Thyroid gland (tissue), 4 donors: ENCODE data around the gene ACSS1. TPM values are rescaled to one million over a fixed set of nuclear protein-coding genes. Genes with fewer than 3 reads are reported as not detected.

Experiments
- DNase-seq, 2 donors: peaks; one replicate each; pipeline ENCODE4 v3.0.0-alpha.2; 2019
- H3K27ac ChIP-seq, 3 donors: fragments of 200-600 bp; sonication (generic); 1 replicate in 2 of 3; 2 replicates in 1 of 3; pipeline ENCODE4 v1.5.1; 2016 to 2019; ENCODE audit warnings: mild to moderate bottlenecking in 1 of 3, moderate library complexity in 1 of 3
- H3K27me3 ChIP-seq: fragments of 200-600 bp; sonication (generic); one replicate; pipeline ENCODE4 v1.5.1; 2019
- H3K36me3 ChIP-seq, 2 donors: fragments of 200-600 bp; sonication (generic); one replicate each; pipeline ENCODE4 v1.5.1; 2016 to 2019
- H3K4me1 ChIP-seq, 2 donors: fragments of 200-600 bp; sonication (generic); one replicate each; pipeline ENCODE4 v1.5.1; 2017 to 2019
- H3K4me3 ChIP-seq, 3 donors: fragments of 200-600 bp; sonication (generic); replicated peaks in 1 of 3; 1 replicate in 2 of 3; 2 replicates in 1 of 3; pipeline ENCODE4 v1.5.1; 2016; ENCODE audit warnings: mild to moderate bottlenecking in 1 of 3
- H3K9me3 ChIP-seq: fragments of 200-600 bp; sonication (generic); one replicate; pipeline ENCODE4 v1.5.1; 2017
- POLR2A ChIP-seq, 2 donors: fragments of 450-650 bp; IDR thresholded peaks; one replicate each; pipeline ENCODE4 v1.6.1; 2017; ENCODE audit warnings: antibody characterized with exemption in 2 of 2, mild to moderate bottlenecking in 2 of 2, moderate library complexity in 1 of 2
- WGBS, 2 donors: methylation state at CpG; one replicate each; pipeline ENCODE4 v1.1.5; 2017; 5-methylcytosine and 5-hydroxymethylcytosine counted together
- intact Hi-C: fragments of 100-400 bp; cut with DNase I; formaldehyde crosslinking; loops from one replicate; pipeline ENCODE4 v1.15.1; 2023
- total RNA-seq, 4 donors: library from RNA; depleted of rRNA; stranded (reverse); fragments of >200 nt; gene quantifications; one replicate each; pipeline ENCODE4 v1.2.3, GENCODE V29; 2016
- TF ChIP-seq, protein P1 (sequence below), 6 experiments: fragments of 200-600 bp in 3 of 6; fragments of 450-650 bp in 3 of 6; sonication (generic) in 3 of 6; IDR thresholded peaks; one replicate each; pipeline ENCODE4 v1.5.1; 2016 to 2019; ENCODE audit warnings: antibody characterized with exemption in 6 of 6, mild to moderate bottlenecking in 2 of 6, inconsistent platforms in 1 of 6, moderate library complexity in 1 of 6

Gene ACSS1
- total RNA-seq, 4 donors from 2014 or later, result 45.8 to 57.4 (median 52.1) TPM

DNA sequence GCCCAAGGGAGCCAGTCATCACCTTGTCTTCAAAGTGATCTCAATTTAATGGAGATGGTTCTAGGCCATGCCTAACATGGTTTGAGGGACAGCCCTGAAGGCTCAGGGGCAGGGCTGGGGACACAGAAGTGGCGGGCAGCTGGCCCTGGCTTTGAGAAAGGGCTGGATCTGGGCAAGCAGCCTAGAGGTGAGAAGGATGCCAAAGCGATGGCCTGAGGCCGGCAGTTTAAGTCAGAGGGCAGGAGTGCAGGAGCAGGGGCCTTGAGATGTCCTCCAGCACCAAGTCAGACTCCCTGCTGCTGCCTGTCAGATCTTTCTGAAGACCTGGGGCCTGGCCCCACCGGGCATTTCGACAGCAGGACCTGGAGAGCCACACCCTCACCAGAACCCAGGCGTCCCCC lies 37.0 kb downstream of the ACSS1 start:
- H3K4me1 ChIP-seq, result peaks cover 59 to 76% of the 10 kb centered on the region in 2 donors
- TF ChIP-seq POLR2A (IDR thresholded peaks at IDR 0.05), result no peak
- TF ChIP-seq, protein P1, sequence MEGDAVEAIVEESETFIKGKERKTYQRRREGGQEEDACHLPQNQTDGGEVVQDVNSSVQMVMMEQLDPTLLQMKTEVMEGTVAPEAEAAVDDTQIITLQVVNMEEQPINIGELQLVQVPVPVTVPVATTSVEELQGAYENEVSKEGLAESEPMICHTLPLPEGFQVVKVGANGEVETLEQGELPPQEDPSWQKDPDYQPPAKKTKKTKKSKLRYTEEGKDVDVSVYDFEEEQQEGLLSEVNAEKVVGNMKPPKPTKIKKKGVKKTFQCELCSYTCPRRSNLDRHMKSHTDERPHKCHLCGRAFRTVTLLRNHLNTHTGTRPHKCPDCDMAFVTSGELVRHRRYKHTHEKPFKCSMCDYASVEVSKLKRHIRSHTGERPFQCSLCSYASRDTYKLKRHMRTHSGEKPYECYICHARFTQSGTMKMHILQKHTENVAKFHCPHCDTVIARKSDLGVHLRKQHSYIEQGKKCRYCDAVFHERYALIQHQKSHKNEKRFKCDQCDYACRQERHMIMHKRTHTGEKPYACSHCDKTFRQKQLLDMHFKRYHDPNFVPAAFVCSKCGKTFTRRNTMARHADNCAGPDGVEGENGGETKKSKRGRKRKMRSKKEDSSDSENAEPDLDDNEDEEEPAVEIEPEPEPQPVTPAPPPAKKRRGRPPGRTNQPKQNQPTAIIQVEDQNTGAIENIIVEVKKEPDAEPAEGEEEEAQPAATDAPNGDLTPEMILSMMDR (IDR thresholded peaks at IDR 0.05), result no peak
- no peaks in the 10 kb centered on the region for H3K27me3 ChIP-seq
- peak; percentile 80 to 85 for DNase-seq
- H3K9me3 ChIP-seq, result no peaks in the 10 kb centered on the region
- intact Hi-C loops, result no loop called here
- peak overlapping the region; percentile 43 to 94 (median 82) for H3K27ac ChIP-seq
- H3K36me3 ChIP-seq, result no peaks in the 10 kb centered on the region
- no peak overlapping the region for H3K4me3 ChIP-seq
- WGBS, 2 donors, result 70 to 72% methylated on average over 6 of the region's 6 CpGs

DNA sequence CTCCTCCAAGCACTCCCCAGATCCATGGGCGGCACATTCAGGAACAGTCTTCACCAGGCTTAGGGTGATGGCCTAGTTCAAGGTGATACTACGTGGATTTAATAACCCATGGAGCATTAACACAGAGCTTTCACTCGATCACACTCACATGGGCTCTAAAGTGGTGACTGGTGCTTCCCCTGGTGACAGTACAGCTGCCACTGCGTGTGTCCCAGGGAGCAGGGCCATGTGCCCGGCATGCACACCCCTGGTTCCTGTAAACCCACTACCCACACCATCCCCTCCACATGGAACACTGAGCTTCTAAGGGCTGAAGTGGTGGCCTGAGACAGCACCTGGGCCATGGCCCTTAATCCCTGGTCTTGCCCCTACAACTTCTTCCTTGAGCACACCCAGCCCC lies 37.6 kb downstream of the ACSS1 start:
- Histone ChIP-seq H3K36me3 (no peaks in the 10 kb centered on the region), H3K27me3 (no peaks in the 10 kb centered on the region), H3K27ac (peak overlapping the region; percentile 82 to 94 (median 88)), H3K9me3 (no peaks in the 10 kb centered on the region), H3K4me1 (peaks cover 59 to 76% of the 10 kb centered on the region in 2 donors), H3K4me3 (no peak overlapping the region)
- 89 to 98% methylated on average over 5 of the region's 5 CpGs for WGBS, 2 donors
- DNase-seq, result peak; percentile 4 to 5
- intact Hi-C loops, result no loop called here
- no peak for TF ChIP-seq POLR2A (IDR thresholded peaks at IDR 0.05)
- TF ChIP-seq, protein P1 (IDR thresholded peaks at IDR 0.05), result no peak

DNA sequence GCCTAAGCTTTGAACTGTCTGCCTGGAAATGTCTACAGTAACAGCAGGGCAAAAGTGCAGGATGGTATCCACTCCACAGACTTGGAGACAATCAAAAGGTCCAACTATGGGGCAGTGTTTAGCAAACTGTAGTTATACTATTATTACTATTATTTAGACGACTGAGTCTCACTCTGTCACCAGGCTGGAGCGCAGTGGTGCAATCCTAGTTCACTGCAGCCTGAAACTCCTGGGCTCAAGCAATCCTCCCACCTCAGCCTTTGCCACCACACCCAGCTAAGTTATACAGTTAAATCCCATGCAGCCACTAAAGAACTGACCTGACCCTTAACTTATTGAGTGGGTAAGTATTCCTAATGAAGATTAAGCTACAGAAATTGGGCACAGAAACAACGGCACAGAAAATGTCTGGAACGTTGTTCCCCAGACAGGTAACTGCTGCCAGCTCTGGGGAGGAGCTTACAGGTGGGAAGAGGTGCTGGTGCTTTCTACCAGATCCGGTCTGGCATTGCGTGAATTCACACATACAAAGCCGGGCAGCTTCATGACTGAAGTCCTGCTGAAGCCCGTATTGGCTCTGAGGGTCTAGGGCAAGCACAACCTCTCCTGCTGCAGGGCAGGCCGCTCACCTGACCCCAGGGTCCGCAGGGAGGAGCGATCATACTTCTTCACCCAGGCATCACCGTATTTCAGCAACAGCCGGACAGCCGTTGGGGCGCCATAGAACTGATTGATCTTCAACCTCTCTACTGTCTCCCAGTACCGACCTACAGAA lies 38.4 kb downstream of the ACSS1 start:
- intact Hi-C loops, result no loop called here
- Histone ChIP-seq H3K9me3 (no peaks in the 10 kb centered on the region), H3K4me1 (peaks cover 59 to 76% of the 10 kb centered on the region in 2 donors), H3K36me3 (peaks cover 0 to 5% of the 10 kb centered on the region in 2 donors), H3K27me3 (no peaks in the 10 kb centered on the region), H3K27ac (peak overlapping the region; percentile 82 to 94 (median 88)), H3K4me3 (no peak overlapping the region)
- peak; percentile 75 to 82 for DNase-seq
- 77 to 83% methylated on average over 13 to 16 of the region's 16 CpGs for WGBS, 2 donors
- TF ChIP-seq, protein P1 (IDR thresholded peaks at IDR 0.05), result no peak
- TF ChIP-seq POLR2A (IDR thresholded peaks at IDR 0.05), result no peak

DNA sequence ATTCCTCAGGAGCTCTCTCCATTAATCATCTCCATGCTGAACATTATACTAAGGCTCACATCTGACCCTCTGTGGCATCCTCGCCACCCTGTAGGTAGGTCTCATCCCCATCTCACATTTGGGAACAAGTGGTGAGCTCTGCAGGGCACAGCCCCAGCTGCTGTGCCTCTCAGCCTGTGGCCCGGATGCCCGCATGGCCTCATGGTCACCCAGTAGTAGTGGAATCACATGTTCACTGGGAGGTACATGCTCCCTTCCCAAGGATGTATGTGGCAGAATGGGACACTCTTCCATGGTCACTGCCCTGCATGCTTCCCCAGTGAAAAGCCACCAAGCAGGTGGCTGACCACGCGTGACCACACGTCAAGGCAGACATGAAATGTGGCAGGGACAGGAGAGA lies 39.1 kb downstream of the ACSS1 start:
- H3K36me3 ChIP-seq, result peaks cover 0 to 10% of the 10 kb centered on the region in 2 donors
- H3K9me3 ChIP-seq, result no peaks in the 10 kb centered on the region
- peak; percentile 20 to 40 for DNase-seq
- TF ChIP-seq, protein P1 (IDR thresholded peaks at IDR 0.05), result no peak
- TF ChIP-seq POLR2A (IDR thresholded peaks at IDR 0.05), result no peak
- H3K4me3 ChIP-seq, result no peak overlapping the region
- H3K4me1 ChIP-seq, result peaks cover 59 to 75% of the 10 kb centered on the region in 2 donors
- peak overlapping the region; percentile 82 to 94 (median 88) for H3K27ac ChIP-seq
- 86 to 92% methylated on average over 5 to 6 of the region's 6 CpGs for WGBS, 2 donors
- no peaks in the 10 kb centered on the region for H3K27me3 ChIP-seq
- intact Hi-C loops, result no loop called here

DNA sequence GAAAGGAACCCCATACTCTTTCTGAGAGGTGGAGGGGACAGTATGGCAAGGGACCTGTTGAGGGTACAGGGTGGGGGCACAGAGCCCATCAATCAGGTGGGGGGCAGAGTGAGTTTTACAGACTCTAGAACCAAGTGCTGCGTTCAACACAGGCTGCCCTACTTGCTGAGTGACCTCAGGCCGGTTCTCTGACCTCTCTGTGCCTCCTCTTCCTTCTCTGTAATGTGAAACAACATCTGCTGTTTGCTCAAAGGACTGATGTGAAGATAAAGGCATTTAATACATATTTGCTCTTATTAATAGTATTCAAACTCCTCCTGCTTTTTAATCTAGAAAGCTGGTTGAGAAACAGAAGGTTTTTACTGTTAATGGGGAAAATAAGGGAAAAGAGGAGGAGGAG lies 39.5 kb downstream of the ACSS1 start:
- H3K9me3 ChIP-seq, result no peaks in the 10 kb centered on the region
- peaks cover 58 to 71% of the 10 kb centered on the region in 2 donors for H3K4me1 ChIP-seq
- H3K36me3 ChIP-seq, result peaks cover 2 to 14% of the 10 kb centered on the region in 2 donors
- intact Hi-C loops, result no loop called here
- no peaks in the 10 kb centered on the region for H3K27me3 ChIP-seq
- TF ChIP-seq POLR2A (IDR thresholded peaks at IDR 0.05), result no peak
- TF ChIP-seq, protein P1 (IDR thresholded peaks at IDR 0.05), result no peak
- no peak overlapping the region for H3K4me3 ChIP-seq
- peak in 1 of 2 donors; percentile 1 for DNase-seq
- peak overlapping the region; percentile 82 to 94 (median 88) for H3K27ac ChIP-seq
- 93 to 94% methylated on average over 2 of the region's 2 CpGs for WGBS, 2 donors
